ENCODE results near the gene SORCS2.

The SORCS2 gene

DNA sequence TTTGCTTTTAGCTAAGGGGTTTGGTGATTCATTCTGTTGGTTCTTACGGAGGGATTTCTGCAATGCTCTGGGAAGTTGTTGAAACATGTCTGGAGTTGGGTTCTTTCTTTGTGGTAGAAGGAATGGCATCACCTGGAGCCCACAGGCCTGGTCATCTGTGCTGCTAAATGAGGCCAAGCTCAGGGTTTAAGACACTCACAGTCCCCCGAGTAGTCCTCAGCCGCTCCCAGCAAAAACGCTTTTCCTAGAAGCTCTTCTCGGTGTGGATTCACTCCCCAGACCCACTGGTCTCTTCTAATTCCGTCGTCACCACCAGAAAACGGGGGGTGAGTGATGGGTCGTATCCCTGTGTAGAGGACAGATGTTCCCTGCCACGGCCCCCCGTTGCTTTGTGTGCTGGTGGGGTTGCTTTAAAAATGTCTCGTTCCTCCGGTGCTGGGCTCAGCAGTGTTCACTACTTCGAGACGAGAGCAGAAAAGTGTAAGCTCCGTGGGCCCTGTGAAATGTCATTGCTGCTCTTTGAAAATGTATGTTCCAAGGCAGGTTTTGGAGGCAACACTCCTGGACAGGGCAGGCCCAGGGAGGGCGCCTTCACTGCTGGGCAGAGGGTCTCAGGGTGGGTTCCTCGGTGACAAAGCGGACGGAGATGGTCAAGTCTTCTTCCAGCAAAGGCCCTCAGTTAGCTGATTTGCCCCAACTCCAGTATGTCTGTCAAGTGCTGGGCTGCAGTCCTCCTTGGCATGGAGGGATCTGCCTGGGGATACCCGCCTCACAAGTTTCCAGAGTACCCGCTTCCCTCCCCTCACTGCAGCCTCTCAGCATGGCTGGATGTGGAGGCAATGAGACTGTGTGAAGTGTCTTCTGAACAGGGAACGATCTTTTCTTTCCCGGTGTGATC, 205.1 kb downstream of the SORCS2 start:
- H3K4me2 ChIP-seq (ENCODE audit: low read length): no peak overlapping the region
- H3K4me3 ChIP-seq (ENCODE audit: low read depth, low read length, poor library complexity, severe bottlenecking): no peak overlapping the region
- H3K36me3 ChIP-seq (ENCODE audit: insufficient read depth, low read length): no peaks in the 10 kb centered on the region
- no peaks in the 10 kb centered on the region for H3K9me2 ChIP-seq (ENCODE audit: low read depth, low read length)
- H4K20me1 ChIP-seq (ENCODE audit: insufficient read depth, low read length): no peaks in the 10 kb centered on the region
- H3K79me2 ChIP-seq (ENCODE audit: insufficient read depth, low read length): no peaks in the 10 kb centered on the region
- no peak overlapping the region for H3K9ac ChIP-seq (ENCODE audit: low read length)
- no peak overlapping the region for H2AFZ ChIP-seq (ENCODE audit: low read length)
- no peak for TF ChIP-seq EZH2 (IDR thresholded peaks at IDR 0.05; ENCODE audit: borderline replicate concordance, low read length)
- TF ChIP-seq, protein P1, sequence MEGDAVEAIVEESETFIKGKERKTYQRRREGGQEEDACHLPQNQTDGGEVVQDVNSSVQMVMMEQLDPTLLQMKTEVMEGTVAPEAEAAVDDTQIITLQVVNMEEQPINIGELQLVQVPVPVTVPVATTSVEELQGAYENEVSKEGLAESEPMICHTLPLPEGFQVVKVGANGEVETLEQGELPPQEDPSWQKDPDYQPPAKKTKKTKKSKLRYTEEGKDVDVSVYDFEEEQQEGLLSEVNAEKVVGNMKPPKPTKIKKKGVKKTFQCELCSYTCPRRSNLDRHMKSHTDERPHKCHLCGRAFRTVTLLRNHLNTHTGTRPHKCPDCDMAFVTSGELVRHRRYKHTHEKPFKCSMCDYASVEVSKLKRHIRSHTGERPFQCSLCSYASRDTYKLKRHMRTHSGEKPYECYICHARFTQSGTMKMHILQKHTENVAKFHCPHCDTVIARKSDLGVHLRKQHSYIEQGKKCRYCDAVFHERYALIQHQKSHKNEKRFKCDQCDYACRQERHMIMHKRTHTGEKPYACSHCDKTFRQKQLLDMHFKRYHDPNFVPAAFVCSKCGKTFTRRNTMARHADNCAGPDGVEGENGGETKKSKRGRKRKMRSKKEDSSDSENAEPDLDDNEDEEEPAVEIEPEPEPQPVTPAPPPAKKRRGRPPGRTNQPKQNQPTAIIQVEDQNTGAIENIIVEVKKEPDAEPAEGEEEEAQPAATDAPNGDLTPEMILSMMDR (IDR thresholded peaks at IDR 0.05; ENCODE audit: low read length): no peak
- no peaks in the 10 kb centered on the region for H3K4me1 ChIP-seq (ENCODE audit: insufficient read depth, low read length, severe bottlenecking)
- no peak overlapping the region for H3K27ac ChIP-seq (ENCODE audit: low read depth, low read length, poor library complexity, severe bottlenecking)
- H3F3A ChIP-seq (ENCODE audit: insufficient read depth, low read length): no peaks in the 10 kb centered on the region
- H3K9me3 ChIP-seq (ENCODE audit: low read length): no peaks in the 10 kb centered on the region
- no peaks in the 10 kb centered on the region for H3K27me3 ChIP-seq (ENCODE audit: insufficient read depth, low read length)

DNA sequence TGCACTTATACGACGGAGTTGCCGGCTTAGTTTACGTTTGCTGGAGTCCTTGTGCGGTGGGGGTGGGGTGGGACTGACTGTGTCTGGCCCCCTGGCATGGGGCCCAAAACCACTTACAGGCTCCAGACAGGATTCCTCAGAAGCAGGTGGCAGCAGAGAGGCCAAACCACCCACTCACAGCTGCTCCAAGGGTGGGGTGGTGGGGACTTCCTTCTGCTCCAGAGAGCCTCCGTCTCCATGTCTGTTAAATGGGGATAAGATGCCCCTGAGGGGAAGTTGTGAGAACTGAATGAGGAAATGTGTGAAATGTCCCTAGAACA, 205.7 kb downstream of the SORCS2 start:
- no peak overlapping the region for H2AFZ ChIP-seq (ENCODE audit: low read length)
- H3K4me3 ChIP-seq (ENCODE audit: low read depth, low read length, poor library complexity, severe bottlenecking): no peak overlapping the region
- no peaks in the 10 kb centered on the region for H3K9me2 ChIP-seq (ENCODE audit: low read depth, low read length)
- H3K9me3 ChIP-seq (ENCODE audit: low read length): no peaks in the 10 kb centered on the region
- H3K79me2 ChIP-seq (ENCODE audit: insufficient read depth, low read length): no peaks in the 10 kb centered on the region
- TF ChIP-seq, protein P1 (IDR thresholded peaks at IDR 0.05; ENCODE audit: low read length): no peak
- no peak for TF ChIP-seq EZH2 (IDR thresholded peaks at IDR 0.05; ENCODE audit: borderline replicate concordance, low read length)
- no peak overlapping the region for H3K4me2 ChIP-seq (ENCODE audit: low read length)
- H3F3A ChIP-seq (ENCODE audit: insufficient read depth, low read length): no peaks in the 10 kb centered on the region
- no peaks in the 10 kb centered on the region for H3K36me3 ChIP-seq (ENCODE audit: insufficient read depth, low read length)
- no peak overlapping the region for H3K27ac ChIP-seq (ENCODE audit: low read depth, low read length, poor library complexity, severe bottlenecking)
- no peaks in the 10 kb centered on the region for H3K27me3 ChIP-seq (ENCODE audit: insufficient read depth, low read length)
- H3K9ac ChIP-seq (ENCODE audit: low read length): no peak overlapping the region
- H3K4me1 ChIP-seq (ENCODE audit: insufficient read depth, low read length, severe bottlenecking): no peaks in the 10 kb centered on the region
- no peaks in the 10 kb centered on the region for H4K20me1 ChIP-seq (ENCODE audit: insufficient read depth, low read length)

DNA sequence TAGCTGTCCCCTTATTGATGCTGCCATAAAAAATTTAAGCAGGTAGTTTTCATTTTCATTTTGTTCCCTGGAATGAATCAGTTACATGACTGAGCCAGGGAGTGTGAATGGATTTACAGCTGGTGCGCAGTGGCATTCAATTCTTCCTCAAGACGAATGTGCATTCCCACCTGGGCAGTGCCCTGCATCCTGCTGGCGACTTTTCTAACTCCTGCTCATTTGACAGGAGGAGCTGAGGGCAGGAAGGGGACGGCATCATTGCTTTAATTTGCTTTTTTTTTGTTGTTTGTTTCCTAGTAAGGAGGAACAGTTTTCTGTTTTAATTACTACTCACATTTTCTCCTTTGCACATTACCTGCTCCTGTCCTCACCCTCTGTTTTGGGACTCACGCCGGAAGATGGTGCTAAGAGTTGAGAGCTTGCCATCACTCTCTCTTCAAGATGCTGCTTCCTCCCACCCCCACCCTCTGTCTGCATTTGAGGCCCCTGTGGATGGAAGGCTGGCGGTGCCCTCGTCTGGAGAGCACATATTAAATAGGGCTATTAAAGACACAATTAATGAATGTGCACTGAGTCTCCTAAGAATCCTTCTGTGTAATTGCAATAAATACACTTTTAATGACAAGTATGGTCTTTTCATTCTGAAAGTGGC, 206.6 kb downstream of the SORCS2 start:
- H3K27me3 ChIP-seq (ENCODE audit: insufficient read depth, low read length): no peaks in the 10 kb centered on the region
- H3K4me3 ChIP-seq (ENCODE audit: low read depth, low read length, poor library complexity, severe bottlenecking): no peak overlapping the region
- no peak overlapping the region for H2AFZ ChIP-seq (ENCODE audit: low read length)
- no peaks in the 10 kb centered on the region for H4K20me1 ChIP-seq (ENCODE audit: insufficient read depth, low read length)
- H3K9ac ChIP-seq (ENCODE audit: low read length): no peak overlapping the region
- H3F3A ChIP-seq (ENCODE audit: insufficient read depth, low read length): no peaks in the 10 kb centered on the region
- H3K9me2 ChIP-seq (ENCODE audit: low read depth, low read length): no peaks in the 10 kb centered on the region
- no peaks in the 10 kb centered on the region for H3K9me3 ChIP-seq (ENCODE audit: low read length)
- H3K4me2 ChIP-seq (ENCODE audit: low read length): no peak overlapping the region
- no peak overlapping the region for H3K27ac ChIP-seq (ENCODE audit: low read depth, low read length, poor library complexity, severe bottlenecking)
- H3K4me1 ChIP-seq (ENCODE audit: insufficient read depth, low read length, severe bottlenecking): no peaks in the 10 kb centered on the region
- H3K79me2 ChIP-seq (ENCODE audit: insufficient read depth, low read length): no peaks in the 10 kb centered on the region
- no peaks in the 10 kb centered on the region for H3K36me3 ChIP-seq (ENCODE audit: insufficient read depth, low read length)
- TF ChIP-seq, protein P1 (IDR thresholded peaks at IDR 0.05; ENCODE audit: low read length): no peak
- no peak for TF ChIP-seq EZH2 (IDR thresholded peaks at IDR 0.05; ENCODE audit: borderline replicate concordance, low read length)

Data from OCI-LY1 (cell line).